WTC11 (cell line): ENCODE measurements around the gene NOP56. TPM values are rescaled to one million over a fixed set of nuclear protein-coding genes. Genes with fewer than 3 reads are reported as not detected.

Source experiments
- ATAC-seq: fragments of 200-7000 bp; cut with Tn5 transposase; 2 replicates; pipeline ENCODE4 v1.10.0; 2021; ENCODE audit warnings: mild to moderate bottlenecking, moderate library complexity
- CTCF ChIA-PET: fragments of 300-600 bp; sonication (Branson Sonifier 250); formaldehyde crosslinking; loops from one replicate; lab custom pipeline; 2021; ENCODE audit warnings: antibody characterized with exemption; lab: Charles Lee
- POLR2A ChIA-PET: fragments of 350-600 bp; sonication (Branson Sonifier 250); formaldehyde crosslinking; loops from one replicate; lab custom pipeline; 2021; ENCODE audit warnings: antibody characterized with exemption; lab: Charles Lee
- DNase-seq: peaks from one replicate; pipeline ENCODE4 v3.0.0; 2021; ENCODE audit warnings: low spot score
- H3K27ac Mint-ChIP-seq: 2 replicates; pipeline ENCODE4 v1.8.0; 2021; ENCODE audit warnings: mixed read lengths
- H3K27me3 Mint-ChIP-seq: 2 replicates; pipeline ENCODE4 v1.8.0; 2021; ENCODE audit warnings: low read depth, mild to moderate bottlenecking, moderate library complexity, mixed read lengths
- H3K36me3 Mint-ChIP-seq: 2 replicates; pipeline ENCODE4 v1.8.0; 2021; ENCODE audit warnings: mixed read lengths
- H3K4me1 Mint-ChIP-seq: 2 replicates; pipeline ENCODE4 v1.8.0; 2022; ENCODE audit warnings: mixed read lengths
- H3K4me3 Mint-ChIP-seq: 2 replicates; pipeline ENCODE4 v1.8.0; 2021; ENCODE audit warnings: mild to moderate bottlenecking, moderate library complexity, mixed read lengths
- H3K9me3 Mint-ChIP-seq: 2 replicates; pipeline ENCODE4 v1.8.0; 2021; ENCODE audit warnings: mixed read lengths
- FOXJ3 ChIP-seq: sonication (generic); formaldehyde crosslinking; IDR thresholded peaks from 2 replicates; pipeline ENCODE4 v1.9.0; 2021; ENCODE audit warnings: missing genetic modification reagents, mild to moderate bottlenecking, borderline replicate concordance
- HMGA2 ChIP-seq: fragments of 250-450 bp; sonication (Bioruptor Pico); IDR thresholded peaks from 2 replicates; pipeline ENCODE4 v1.4.0; 2021; ENCODE audit warnings: mild to moderate bottlenecking, moderate library complexity
- MYBL2 ChIP-seq: sonication (generic); formaldehyde crosslinking; IDR thresholded peaks from 2 replicates; pipeline ENCODE4 v1.8.1; 2023; ENCODE audit warnings: mild to moderate bottlenecking, moderate library complexity, missing genetic modification reagents
- NR1H2 ChIP-seq: sonication (generic); formaldehyde crosslinking; IDR thresholded peaks from 2 replicates; pipeline ENCODE4 v1.9.0; 2021; ENCODE audit warnings: mild to moderate bottlenecking, moderate library complexity, missing genetic modification reagents
- NR3C1 ChIP-seq: sonication (generic); formaldehyde crosslinking; conservative IDR thresholded peaks from 2 replicates; pipeline ENCODE4 v1.8.1; 2023; ENCODE audit warnings: low read depth, mild to moderate bottlenecking, missing genetic modification reagents
- OVOL2 ChIP-seq: fragments of 250-450 bp; sonication (Bioruptor Pico); IDR thresholded peaks from 2 replicates; pipeline ENCODE4 v1.9.0; 2021; ENCODE audit warnings: mild to moderate bottlenecking, borderline replicate concordance
- ZBTB21 ChIP-seq: sonication (generic); formaldehyde crosslinking; IDR thresholded peaks from 2 replicates; pipeline ENCODE4 v1.8.1; 2023; ENCODE audit warnings: mild to moderate bottlenecking, missing genetic modification reagents, borderline replicate concordance
- ZNF121 ChIP-seq: sonication (generic); formaldehyde crosslinking; IDR thresholded peaks from 2 replicates; pipeline ENCODE4 v1.8.0; 2023; ENCODE audit warnings: missing genetic modification reagents
- ZNF416 ChIP-seq: fragments of 250-450 bp; sonication (Bioruptor Pico); IDR thresholded peaks from 2 replicates; pipeline ENCODE4 v1.9.0; 2021; ENCODE audit warnings: mild to moderate bottlenecking, inconsistent platforms
- total RNA-seq: library from RNA; stranded (reverse); gene quantifications from 3 replicates; pipeline ENCODE4 v1.2.3, GENCODE V29; 2021
- TF ChIP-seq, protein P1 (sequence below): sonication (generic); formaldehyde crosslinking; IDR thresholded peaks from 2 replicates; pipeline ENCODE4 v1.8.1; 2022; ENCODE audit warnings: low read depth, mild to moderate bottlenecking, moderate library complexity, missing genetic modification reagents, borderline replicate concordance
- TF ChIP-seq, protein P2 (sequence below): sonication (generic); formaldehyde crosslinking; IDR thresholded peaks from 2 replicates; pipeline ENCODE4 v1.8.1; 2023; ENCODE audit warnings: mild to moderate bottlenecking, missing genetic modification reagents, moderate library complexity
- TF ChIP-seq, protein P3 (sequence below): fragments of 250-450 bp; sonication (Bioruptor Pico); IDR thresholded peaks from 2 replicates; pipeline ENCODE4 v1.9.0; 2021; ENCODE audit warnings: mild to moderate bottlenecking, borderline replicate concordance
- TF ChIP-seq, protein P4 (sequence below): sonication (generic); formaldehyde crosslinking; IDR thresholded peaks from 2 replicates; pipeline ENCODE4 v1.8.1; 2023; ENCODE audit warnings: mild to moderate bottlenecking, missing genetic modification reagents, borderline replicate concordance
- TF ChIP-seq, protein P5 (sequence below): sonication (generic); formaldehyde crosslinking; IDR thresholded peaks from 2 replicates; pipeline ENCODE4 v1.8.0; 2022; ENCODE audit warnings: mild to moderate bottlenecking, missing genetic modification reagents
- TF ChIP-seq, protein P6 (sequence below): sonication (generic); formaldehyde crosslinking; IDR thresholded peaks from 2 replicates; pipeline ENCODE4 v1.8.0; 2023; ENCODE audit warnings: missing genetic modification reagents, mild to moderate bottlenecking, borderline replicate concordance

Gene NOP56
- total RNA-seq, 1 experiment from 2014 or later = 634 TPM

DNA sequence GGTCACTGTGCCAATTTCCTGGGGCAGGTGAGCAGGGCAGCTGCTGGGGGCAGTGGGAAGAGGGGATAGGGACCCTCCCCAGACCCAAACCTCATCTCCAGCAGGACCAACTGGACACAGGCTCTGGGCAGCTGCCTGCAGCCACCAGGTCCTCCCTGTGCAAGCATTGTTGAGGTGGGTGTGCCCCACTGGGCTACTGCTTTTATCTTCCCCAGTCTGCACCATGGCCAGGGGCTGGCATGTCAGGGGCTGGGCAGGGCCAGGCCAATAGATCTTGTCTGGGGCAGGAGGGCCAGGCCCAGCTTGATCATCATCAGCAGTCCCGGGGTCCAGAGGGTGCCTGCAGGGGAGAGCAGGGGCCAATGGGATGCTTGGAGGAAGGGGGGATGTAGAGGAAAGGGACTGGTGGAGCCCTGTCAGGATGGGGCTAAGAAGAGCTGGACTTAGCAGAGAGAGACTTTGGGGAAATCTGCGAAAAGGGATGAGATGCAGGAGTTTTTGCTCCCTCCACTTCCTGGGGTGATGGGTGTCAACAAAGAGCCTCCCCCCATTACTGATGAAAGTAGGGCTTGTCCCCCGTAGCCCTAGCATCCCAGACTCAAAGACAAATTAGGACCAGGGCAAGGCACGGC is 45.9 kb downstream of the NOP56 start:
- ChIA-PET POLR2A (no interaction called here), CTCF (interaction anchor here (0.6 to 1.5 kb wide), 3 partner anchors 42 to 55 kb away, joined by 3 to 4 read pairs (median 3); no protein-coding TSS in a partner anchor)
- Mint-ChIP-seq H3K27me3 (peaks cover 94% of the 10 kb centered on the region), H3K4me1 (peaks cover 36% of the 10 kb centered on the region), H3K27ac (no peak overlapping the region), H3K36me3 (no peaks in the 10 kb centered on the region), H3K4me3 (no peak overlapping the region), H3K9me3 (no peaks in the 10 kb centered on the region)
- DNase-seq = no peak
- TF ChIP-seq ZNF121 (CRISPR knock-in tag) (no peak), ZNF416 (CRISPR knock-in tag) (no peak), OVOL2 (no peak), ZBTB21 (CRISPR knock-in tag) (no peak), MYBL2 (CRISPR knock-in tag) (no peak), NR1H2 (no peak), FOXJ3 (CRISPR knock-in tag) (no peak), NR3C1 (CRISPR knock-in tag) (no peak), HMGA2 (CRISPR knock-in tag) (no peak)
- TF ChIP-seq, protein P1, sequence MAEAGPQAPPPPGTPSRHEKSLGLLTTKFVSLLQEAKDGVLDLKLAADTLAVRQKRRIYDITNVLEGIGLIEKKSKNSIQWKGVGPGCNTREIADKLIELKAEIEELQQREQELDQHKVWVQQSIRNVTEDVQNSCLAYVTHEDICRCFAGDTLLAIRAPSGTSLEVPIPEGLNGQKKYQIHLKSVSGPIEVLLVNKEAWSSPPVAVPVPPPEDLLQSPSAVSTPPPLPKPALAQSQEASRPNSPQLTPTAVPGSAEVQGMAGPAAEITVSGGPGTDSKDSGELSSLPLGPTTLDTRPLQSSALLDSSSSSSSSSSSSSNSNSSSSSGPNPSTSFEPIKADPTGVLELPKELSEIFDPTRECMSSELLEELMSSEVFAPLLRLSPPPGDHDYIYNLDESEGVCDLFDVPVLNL (CRISPR knock-in tag) = no peak
- TF ChIP-seq, protein P2, sequence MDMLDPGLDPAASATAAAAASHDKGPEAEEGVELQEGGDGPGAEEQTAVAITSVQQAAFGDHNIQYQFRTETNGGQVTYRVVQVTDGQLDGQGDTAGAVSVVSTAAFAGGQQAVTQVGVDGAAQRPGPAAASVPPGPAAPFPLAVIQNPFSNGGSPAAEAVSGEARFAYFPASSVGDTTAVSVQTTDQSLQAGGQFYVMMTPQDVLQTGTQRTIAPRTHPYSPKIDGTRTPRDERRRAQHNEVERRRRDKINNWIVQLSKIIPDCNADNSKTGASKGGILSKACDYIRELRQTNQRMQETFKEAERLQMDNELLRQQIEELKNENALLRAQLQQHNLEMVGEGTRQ (CRISPR knock-in tag) = no peak
- TF ChIP-seq, protein P3, sequence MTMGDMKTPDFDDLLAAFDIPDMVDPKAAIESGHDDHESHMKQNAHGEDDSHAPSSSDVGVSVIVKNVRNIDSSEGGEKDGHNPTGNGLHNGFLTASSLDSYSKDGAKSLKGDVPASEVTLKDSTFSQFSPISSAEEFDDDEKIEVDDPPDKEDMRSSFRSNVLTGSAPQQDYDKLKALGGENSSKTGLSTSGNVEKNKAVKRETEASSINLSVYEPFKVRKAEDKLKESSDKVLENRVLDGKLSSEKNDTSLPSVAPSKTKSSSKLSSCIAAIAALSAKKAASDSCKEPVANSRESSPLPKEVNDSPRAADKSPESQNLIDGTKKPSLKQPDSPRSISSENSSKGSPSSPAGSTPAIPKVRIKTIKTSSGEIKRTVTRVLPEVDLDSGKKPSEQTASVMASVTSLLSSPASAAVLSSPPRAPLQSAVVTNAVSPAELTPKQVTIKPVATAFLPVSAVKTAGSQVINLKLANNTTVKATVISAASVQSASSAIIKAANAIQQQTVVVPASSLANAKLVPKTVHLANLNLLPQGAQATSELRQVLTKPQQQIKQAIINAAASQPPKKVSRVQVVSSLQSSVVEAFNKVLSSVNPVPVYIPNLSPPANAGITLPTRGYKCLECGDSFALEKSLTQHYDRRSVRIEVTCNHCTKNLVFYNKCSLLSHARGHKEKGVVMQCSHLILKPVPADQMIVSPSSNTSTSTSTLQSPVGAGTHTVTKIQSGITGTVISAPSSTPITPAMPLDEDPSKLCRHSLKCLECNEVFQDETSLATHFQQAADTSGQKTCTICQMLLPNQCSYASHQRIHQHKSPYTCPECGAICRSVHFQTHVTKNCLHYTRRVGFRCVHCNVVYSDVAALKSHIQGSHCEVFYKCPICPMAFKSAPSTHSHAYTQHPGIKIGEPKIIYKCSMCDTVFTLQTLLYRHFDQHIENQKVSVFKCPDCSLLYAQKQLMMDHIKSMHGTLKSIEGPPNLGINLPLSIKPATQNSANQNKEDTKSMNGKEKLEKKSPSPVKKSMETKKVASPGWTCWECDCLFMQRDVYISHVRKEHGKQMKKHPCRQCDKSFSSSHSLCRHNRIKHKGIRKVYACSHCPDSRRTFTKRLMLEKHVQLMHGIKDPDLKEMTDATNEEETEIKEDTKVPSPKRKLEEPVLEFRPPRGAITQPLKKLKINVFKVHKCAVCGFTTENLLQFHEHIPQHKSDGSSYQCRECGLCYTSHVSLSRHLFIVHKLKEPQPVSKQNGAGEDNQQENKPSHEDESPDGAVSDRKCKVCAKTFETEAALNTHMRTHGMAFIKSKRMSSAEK = no peak
- TF ChIP-seq, protein P4, sequence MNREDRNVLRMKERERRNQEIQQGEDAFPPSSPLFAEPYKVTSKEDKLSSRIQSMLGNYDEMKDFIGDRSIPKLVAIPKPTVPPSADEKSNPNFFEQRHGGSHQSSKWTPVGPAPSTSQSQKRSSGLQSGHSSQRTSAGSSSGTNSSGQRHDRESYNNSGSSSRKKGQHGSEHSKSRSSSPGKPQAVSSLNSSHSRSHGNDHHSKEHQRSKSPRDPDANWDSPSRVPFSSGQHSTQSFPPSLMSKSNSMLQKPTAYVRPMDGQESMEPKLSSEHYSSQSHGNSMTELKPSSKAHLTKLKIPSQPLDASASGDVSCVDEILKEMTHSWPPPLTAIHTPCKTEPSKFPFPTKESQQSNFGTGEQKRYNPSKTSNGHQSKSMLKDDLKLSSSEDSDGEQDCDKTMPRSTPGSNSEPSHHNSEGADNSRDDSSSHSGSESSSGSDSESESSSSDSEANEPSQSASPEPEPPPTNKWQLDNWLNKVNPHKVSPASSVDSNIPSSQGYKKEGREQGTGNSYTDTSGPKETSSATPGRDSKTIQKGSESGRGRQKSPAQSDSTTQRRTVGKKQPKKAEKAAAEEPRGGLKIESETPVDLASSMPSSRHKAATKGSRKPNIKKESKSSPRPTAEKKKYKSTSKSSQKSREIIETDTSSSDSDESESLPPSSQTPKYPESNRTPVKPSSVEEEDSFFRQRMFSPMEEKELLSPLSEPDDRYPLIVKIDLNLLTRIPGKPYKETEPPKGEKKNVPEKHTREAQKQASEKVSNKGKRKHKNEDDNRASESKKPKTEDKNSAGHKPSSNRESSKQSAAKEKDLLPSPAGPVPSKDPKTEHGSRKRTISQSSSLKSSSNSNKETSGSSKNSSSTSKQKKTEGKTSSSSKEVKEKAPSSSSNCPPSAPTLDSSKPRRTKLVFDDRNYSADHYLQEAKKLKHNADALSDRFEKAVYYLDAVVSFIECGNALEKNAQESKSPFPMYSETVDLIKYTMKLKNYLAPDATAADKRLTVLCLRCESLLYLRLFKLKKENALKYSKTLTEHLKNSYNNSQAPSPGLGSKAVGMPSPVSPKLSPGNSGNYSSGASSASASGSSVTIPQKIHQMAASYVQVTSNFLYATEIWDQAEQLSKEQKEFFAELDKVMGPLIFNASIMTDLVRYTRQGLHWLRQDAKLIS (CRISPR knock-in tag) = no peak
- TF ChIP-seq, protein P5, sequence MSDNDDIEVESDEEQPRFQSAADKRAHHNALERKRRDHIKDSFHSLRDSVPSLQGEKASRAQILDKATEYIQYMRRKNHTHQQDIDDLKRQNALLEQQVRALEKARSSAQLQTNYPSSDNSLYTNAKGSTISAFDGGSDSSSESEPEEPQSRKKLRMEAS (CRISPR knock-in tag) = no peak
- TF ChIP-seq, protein P6, sequence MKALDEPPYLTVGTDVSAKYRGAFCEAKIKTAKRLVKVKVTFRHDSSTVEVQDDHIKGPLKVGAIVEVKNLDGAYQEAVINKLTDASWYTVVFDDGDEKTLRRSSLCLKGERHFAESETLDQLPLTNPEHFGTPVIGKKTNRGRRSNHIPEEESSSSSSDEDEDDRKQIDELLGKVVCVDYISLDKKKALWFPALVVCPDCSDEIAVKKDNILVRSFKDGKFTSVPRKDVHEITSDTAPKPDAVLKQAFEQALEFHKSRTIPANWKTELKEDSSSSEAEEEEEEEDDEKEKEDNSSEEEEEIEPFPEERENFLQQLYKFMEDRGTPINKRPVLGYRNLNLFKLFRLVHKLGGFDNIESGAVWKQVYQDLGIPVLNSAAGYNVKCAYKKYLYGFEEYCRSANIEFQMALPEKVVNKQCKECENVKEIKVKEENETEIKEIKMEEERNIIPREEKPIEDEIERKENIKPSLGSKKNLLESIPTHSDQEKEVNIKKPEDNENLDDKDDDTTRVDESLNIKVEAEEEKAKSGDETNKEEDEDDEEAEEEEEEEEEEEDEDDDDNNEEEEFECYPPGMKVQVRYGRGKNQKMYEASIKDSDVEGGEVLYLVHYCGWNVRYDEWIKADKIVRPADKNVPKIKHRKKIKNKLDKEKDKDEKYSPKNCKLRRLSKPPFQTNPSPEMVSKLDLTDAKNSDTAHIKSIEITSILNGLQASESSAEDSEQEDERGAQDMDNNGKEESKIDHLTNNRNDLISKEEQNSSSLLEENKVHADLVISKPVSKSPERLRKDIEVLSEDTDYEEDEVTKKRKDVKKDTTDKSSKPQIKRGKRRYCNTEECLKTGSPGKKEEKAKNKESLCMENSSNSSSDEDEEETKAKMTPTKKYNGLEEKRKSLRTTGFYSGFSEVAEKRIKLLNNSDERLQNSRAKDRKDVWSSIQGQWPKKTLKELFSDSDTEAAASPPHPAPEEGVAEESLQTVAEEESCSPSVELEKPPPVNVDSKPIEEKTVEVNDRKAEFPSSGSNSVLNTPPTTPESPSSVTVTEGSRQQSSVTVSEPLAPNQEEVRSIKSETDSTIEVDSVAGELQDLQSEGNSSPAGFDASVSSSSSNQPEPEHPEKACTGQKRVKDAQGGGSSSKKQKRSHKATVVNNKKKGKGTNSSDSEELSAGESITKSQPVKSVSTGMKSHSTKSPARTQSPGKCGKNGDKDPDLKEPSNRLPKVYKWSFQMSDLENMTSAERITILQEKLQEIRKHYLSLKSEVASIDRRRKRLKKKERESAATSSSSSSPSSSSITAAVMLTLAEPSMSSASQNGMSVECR (CRISPR knock-in tag) = no peak
- ATAC-seq = no peak
